ENCODE results near the gene PLEKHG7.

Gene PLEKHG7

GRCh38 chr12:92821142-92821541 lies 118.4 kb downstream of the PLEKHG7 start:
- DNase-seq (ENCODE audit: extremely low spot score), result no peak
- ChIA-PET CTCF (no interaction called here), POLR2A (no interaction called here)
- TF ChIP-seq SUZ12 (IDR thresholded peaks at IDR 0.05) (no peak), ELF4 (IDR thresholded peaks at IDR 0.05) (no peak), ZNF384 (IDR thresholded peaks at IDR 0.05) (no peak), FOXM1 (IDR thresholded peaks at IDR 0.05; ENCODE audit: borderline replicate concordance) (no peak), L3MBTL2 (conservative IDR thresholded peaks at IDR 0.05) (no peak), NFRKB (IDR thresholded peaks at IDR 0.05) (no peak), HDGF (IDR thresholded peaks at IDR 0.05; ENCODE audit: borderline replicate concordance) (no peak), TARDBP (IDR thresholded peaks at IDR 0.05) (no peak)
